ENCODE data around the gene NPAS4.
A peak's percentile ranks its signal among the peaks of the same experiment; 100 is the strongest.
"Not testable (repeated sequence)": the region's sequence is repeated elsewhere in the genome, so short reads cannot be mapped to it uniquely, and the experiment has no call there.

Gene NPAS4

DNA sequence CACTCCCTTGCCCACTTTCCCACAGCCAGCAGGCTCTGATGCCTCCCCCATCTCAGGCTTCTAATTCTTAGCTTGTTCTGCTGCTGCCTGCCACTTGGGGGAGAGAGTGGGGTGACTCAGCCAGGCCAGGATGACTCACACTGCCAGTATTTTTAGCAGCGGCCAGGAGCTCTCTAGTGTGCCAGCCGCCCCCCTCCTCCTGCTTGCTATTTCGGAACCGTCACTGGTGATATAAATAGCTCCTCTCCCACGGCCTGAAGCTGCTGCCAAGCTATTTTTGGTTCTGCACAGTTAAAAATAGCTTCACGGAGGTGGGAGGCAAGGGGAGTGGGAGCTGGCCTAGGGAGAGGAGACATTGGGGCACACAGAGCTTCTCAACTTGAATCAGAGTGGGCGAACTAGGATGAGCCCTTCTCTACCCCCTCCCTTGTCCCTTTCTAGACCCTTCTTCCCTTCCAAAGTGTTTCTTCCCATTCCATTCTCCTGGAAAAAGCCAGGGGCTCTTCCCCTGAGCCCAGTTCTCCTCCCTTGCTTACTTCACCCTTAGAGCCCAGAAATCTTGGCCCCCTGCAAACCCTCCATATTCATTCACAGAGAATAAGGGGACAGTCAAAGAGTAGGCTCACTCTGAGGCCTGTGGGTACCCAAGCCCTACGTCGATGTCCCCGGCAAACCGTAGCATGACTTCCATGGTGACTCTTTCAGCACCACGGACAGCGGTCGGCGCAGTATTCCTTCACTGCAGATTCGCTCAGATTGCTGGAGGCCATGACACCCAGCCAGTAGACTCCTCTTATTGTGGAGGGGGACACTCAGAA lies 2.5 kb upstream of the NPAS4 start:
- peak; percentile 87 for DNase-seq

DNA sequence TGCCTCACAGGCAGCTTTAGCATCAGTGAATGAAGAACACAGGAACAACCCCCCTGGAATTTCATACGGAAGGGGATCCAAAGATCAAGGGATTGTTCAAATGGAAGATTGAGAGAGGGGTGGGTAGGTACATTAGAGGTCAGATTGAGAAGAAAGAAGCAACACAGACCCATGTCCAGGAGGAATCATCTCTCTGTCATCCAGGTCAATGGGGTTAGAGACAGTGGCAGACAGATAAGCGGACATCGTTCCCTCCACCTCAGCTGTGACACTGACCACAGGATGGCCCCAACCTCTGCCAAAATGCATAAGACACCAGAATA lies 1.9 kb upstream of the NPAS4 start:
- no peak for DNase-seq

DNA sequence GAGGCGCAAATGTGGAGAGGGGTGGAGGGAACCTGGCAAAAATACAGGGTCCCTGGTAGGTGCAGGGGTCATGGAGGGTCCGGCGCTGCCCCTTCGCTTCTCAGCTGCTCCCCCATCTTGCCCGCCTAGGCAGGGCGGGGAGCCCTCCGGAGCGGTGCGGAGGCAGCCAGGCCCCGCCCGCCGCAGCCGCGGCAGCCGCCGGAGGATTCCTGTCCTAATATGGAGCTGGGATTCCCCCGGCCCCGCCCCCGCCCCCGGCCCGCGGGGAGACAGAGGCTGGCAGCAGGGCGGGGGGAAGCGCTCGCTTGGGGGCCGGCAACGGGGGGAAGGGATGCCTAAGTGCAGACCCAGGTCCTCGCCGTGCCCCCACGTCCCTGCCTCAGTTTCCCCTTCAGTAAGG lies 1.0 kb upstream of the NPAS4 start:
- no peak for DNase-seq

DNA sequence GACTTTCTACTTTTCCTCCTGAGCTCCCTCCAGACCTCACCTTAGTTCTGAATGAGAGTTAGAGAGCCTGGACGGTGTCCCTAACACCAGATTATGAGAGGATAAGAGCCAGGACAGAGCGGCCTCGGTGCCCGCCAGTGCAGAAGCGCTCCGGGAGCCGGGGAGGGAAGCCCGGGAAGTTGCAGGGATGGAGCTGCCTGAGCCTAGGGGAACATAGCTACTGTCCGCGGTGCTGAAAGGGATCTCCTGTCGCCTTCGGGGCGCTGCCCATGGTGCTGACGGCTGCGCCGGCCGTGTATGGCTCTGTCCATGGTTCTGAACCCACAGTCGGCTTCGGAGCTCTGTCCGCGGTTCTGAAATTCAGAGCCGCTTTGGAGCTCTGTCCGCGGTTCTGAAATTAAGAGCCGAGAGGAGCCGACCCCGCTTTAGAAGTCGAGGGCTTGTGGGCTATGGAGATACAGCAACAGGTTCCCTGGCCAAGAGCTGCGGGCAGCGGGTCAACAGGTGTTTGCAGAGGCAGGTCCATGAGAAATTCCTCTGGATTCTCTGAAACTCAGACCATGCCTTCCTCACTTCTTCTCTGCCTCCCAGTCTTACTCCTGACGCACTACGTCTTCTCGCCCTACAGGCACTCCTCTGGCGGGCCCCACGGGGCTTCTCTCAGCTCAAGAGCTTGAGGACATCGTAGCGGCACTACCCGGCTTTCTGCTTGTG lies 814 bp downstream of the NPAS4 start:
- peak; percentile 93 for DNase-seq

DNA sequence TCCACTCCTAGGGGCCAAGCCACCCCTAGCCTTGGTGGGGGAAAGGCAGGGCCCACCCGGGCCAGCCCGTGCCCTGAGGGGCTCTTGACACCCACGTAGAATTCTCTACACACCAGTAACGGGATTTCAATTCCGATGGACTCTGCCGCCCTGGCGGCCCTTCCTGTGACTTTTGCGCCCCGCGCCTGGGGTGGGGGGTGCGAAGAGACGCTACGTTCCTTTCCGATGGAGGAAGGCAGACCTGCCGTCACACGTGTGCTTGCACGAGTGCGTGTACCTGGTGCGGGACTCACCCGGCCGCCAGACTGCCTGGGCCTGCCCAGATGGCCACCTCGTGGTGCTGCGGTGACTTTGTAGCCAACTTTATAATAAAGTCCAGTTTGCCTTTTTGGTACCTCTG lies 5.5 kb downstream of the NPAS4 start:
- no peak for DNase-seq

DNA sequence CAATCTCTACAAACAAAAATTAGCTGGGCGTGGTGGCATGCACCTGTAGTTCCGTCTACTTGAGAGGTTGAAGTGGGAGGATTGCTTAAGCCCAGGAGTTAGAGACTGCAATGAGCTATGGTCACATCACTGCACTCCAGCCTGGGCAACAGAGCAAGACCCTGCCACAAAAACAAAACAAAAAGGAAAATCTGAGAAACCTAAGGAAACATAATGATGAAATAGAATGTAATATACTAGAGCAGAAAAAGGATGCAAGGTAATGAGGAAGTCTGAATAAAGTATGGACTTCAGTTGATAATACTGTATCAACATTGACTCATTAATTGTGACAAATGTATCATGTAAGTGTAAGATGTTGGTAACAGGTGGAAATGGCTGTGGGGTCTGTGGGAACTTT lies 8.1 kb downstream of the NPAS4 start:
- no peak for DNase-seq

DNA sequence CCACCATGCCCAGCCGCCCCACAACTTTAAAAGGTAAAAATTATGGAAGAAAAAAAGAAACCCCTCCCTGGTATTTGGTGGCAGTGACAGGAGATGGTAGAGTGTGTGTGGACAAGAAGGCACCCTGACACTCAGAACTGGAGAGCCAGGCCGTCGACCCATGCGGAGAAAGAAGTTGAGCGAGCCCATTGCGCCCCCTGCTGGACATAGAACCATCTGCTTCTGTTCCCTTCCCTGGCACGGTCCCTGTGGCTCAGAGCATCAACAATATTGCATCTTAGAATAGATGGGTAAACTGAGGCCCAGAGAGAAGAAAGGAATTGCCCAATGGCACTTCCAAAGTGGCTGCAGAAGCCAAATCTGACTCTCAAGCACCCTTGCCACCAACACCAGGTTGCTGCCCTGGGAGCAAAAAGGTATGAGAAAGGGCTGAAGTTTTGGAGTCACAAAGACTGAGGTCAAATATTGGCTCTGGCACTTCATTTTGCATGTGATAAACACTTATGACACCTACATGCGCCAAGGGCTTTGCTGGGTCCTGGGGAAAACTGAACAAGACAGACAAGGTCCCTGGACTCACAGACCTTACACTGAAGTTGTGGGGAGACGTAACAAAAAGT lies 9.3 kb downstream of the NPAS4 start:
- DNase-seq: peak; percentile 89

DNA sequence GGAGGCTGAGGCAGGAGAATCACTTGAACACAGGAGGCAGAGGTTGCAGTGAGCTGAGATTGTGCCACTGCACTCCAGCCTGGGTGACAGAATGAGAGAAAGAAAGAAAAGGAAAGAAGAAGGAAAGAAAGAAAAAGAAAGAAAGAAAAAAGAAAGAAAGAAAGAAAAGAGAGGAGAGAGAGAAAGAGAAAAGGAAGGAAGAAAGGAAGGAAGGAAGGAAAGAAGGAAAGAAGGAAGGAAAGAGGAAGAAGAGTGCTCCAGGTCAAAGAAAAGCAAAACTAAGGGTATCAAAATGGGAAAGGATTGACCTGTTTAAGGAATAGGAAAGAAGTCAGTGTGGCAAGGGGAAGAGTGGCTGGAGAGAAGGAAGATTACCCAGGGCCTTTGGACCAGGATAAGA lies 10.5 kb downstream of the NPAS4 start:
- DNase-seq: not testable (repeated sequence)

DNA sequence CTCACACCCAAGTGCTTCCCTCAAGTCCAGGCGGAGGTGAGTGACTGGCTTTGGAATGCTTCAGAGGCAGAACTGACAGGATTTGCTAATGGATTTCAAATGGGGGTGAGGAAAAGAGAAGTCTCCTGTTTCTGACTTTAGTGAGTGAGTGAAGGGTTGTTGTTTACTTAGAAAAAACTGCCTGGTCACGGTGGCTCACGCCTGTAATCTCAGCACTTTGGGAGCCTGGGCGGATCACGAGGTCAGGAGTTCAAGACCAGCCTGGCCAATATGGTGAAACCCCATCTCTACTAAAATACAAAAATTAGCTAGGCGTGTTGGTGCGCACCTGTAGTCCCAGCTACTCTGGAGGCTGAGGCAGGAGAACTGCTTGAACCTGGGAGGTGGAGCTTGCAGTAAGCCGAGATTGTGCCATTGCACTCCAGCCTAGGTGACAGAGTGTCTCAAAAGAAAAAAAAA lies 11.1 kb downstream of the NPAS4 start:
- DNase-seq: not testable (repeated sequence)

DNA sequence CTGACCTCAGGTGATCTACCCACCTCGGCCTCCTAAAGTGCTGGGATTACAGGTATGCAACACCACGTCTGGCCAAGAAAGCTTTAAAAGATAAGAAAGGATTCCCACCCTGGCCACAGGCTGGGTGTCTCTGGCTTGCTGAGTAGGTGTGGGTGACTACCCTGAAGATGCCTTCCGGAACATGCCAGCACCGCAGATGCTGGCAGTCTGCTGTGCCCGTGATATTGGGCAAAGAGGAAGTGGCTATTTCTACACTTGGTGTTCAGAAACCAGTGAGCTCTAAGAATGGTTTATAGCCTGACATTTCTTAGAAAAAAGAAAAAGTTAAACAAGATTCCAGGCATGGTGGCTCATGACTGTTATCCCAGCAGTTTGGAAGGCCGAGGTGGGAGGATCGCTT lies 11.8 kb downstream of the NPAS4 start:
- DNase-seq: peak; percentile 73

DNA sequence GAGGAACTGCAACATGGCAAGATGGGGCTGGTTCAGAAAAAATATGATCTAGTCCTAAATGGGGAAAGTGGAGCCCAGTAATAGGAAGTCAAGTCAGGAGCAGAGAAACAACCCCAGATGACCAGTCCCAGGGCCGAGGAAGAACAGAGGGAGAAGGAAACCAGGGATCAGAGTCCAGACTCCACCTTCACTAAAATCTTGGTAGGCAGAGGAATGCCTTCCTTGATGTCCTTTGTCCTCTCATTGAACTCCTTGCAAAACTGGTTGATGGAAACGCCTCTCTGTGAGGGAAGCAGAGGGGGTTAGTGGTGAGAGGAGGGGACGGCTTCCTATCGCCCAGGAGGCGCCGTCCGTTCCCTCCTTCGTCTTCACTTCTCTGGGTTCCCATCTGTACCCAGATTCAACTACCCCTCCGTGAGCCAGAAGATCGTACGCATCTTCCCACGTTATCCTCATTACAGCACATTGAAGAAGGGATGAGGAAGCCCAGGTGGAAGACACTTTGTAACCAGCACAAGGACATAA lies 17.2 kb downstream of the NPAS4 start:
- DNase-seq: no peak

DNA sequence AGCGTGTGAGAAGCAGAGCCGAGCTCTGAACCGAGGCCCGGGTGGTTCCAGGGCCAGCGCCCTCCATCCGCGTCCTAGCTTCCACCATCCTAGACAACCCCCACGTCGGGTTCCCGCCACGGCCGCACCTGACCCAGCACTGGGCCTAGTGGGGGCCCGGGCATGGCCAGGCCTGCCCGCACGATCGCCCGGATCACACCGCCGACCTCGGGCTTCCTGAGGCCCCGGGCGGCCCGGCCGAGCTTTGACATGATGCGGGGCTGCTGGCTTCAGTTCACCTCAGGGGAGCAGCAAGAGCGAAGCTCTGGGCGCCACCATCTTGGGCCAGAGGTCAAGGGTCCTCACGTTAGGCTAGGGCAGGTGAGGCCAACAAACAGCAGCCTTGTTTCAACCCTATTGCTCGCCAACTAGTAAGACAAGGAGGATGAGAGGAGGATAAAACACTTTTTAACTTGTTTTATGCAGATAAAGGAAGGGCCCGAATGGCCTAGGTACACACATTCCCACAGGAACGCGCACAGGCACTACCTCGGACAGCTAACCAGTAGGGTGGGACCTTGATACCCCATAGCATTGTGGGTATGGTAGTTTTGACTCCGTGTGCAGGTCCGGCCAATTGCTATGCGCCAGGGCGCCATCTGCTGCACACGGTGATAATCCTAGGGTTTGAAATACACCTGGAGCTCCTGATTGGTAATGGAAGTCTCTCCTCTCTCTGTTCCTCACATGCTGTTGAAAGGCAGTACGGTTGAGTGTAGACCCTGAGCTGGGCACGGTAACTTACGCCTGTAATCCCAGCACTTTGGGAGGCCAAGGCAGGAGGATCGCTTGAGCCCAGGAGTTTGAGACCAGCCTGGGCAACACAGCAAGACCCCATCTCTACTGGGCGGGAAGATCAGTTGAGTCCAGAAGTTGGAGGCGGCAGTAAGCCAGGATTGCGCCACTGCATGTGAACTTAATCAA lies 17.9 kb downstream of the NPAS4 start, which contains the start of gene MRPL11:
MRPL11 (minus strand) TSS at position 345 of the 963 bp plus-strand sequence; CDS start at position 251, 94 bp downstream.
- peak; percentile 97 for DNase-seq

DNA sequence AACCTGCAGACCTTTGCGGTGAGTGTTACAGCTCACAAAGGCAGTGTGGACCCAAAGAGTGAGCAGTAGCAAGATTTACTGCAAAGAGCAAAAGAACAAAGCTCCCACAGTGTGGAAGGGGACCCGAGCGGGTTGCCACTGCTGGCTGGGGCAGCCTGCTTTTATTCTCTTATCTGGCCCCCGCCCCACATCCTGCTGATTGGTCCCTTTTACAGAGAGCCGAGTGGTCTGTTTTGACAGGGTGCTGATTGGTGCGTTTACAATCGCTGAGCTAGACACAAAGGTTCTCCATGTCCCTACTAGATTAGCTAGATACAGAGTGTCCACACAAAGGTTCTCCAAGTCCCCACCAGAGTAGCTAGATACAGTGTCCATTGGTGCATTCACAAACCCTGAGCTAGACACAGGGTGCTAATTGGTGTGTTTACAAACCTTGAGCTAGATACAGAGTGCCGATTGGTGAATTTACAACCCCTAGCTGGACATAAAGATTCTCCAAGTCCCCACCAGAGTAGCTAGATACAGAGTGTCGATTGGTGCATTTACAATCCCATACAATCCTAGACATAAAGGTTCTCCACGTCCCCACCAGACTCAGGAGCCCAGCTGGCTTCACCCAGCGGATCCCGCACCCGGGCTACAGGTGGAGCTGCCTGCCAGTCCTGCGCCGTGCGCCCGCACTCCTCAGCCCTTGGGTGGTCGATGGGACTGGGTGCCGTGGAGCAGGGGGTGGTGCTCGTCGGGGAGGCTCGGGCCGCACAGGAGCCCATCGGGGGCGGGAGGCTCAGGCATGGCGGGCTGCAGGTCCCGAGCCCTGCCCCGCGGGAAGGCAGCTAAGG lies 19.5 kb downstream of the NPAS4 start:
- not testable (repeated sequence) for DNase-seq

DNA sequence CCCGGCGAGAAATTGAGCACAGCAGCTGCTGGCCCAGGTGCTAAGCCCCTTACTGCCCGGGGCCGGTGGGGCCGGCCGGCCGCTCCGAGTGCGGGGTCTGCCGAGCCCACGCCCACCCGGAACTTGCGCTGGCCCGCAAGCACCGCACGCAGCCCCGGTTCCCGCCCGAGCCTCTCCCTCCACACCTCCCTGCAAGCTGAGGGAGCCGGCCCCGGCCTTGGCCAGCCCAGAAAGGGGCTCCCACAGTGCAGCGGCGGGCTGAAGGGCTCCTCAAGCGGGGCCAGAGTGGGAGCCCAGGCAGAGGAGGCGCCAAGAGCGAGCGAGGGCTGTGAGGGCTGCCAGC lies 20.1 kb downstream of the NPAS4 start:
- DNase-seq: not testable (repeated sequence)

DNA sequence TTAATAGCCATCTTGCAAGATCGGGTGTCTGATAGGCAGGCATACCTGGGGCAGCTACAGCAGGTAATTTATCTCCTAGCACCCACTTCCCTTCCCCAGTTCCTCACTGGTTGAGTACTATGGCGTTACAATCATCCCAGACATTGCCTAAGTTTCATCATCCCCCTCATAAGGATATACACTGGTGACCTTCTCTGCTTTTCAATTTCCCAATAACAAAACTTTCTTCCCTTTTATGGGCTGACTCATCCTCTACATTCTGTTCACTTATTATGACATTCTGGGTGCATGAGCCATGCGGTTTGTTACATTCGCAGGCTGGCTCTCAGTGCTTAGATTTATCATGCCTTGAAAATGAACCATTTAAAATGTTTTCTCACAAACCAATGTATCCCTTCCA lies 22.8 kb downstream of the NPAS4 start:
- DNase-seq: peak; percentile 48

DNA sequence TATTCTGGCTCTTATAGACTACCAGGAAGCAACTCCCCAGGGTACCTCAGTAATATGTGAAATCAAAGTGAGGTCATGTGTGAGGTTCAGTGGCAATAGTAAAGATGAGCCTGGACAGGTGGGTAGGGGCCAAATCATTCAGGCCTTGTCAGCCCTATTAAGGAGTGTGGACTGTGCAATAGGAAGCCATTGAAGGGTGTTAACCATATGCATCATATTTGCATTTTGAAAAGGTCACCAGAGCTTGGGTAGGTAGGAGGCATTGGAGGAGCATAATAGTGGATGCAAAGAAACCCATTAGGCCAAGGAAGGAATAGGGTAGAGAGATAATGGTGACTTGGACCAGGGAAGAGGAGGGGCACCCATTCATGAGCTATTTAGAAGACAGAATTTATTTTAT lies 26.2 kb downstream of the NPAS4 start:
- no peak for DNase-seq

DNA sequence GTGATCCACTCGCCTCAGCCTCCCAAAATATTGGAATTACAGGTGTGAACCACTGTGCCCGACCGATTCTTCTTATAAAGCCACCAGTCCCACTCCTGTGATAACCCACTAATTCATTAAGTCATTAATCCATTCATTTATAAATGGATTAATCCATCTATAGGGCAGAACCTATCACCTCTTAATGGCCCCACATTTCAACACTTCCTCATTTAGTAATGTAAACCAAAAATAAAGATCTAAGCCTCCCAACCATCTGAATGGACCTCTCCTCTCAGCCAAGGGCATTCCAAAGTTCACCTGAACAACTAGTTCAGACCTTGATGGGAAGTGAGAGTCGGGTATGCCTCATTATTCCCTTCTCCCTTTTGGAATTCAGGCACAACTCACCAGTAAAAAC lies 27.7 kb downstream of the NPAS4 start:
- DNase-seq: no peak

DNA sequence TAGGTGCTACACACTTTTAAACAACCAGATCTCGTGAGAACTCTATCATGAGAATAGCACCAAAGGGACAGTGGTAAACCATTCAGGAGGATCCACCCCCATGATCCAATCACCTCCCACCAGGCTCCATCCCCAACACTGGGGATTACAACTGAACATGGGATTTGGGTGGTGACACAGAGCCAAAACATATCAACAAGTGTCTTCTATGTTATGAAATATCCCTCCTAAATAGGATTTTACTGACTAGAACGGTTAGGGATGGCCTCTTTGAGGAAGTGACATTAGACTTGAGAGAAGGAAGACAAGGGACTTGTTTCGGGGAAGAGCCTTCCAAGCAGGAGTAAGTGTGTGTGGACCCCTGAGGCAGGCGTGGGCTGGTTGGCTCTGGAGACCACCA lies 29.7 kb downstream of the NPAS4 start:
- no peak for DNase-seq

DNA sequence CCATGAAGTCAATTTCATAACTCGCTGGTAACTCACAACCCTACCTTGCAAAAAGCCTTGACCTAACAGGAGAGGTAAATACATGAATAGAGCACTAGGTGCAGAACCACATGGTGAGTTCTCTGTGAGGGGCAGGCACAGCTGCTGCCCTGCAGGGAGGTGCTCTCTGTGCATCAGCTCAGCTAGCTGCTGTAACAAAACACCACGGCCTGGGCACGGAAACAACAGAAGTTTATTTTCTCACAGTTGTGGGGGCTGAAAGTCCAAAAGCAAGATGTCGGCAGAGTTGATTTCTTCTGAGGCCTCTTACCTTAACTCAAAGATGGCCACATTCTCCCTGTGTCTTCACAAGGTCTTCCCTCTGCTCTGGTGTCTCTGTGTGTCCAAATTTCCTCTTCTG lies 30.8 kb downstream of the NPAS4 start:
- no peak for DNase-seq

DNA sequence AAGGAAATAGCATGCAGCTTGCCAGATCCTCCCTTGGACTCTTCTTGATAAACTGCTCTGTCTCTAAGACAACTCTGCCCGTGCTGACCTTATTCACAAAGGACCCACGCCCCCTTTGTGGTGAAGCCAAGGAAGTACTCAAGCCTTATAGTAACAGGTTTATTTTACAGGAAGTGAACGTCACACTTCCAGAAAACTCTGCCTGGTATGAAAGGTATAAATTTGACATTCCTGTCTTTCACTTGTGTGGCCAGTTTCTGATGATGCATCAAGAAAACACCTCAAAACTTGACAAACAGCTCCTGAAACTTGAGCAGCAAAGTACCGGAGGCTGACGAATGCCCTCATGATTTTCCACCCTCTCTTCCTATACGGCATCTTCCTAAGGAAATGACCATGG lies 33.4 kb downstream of the NPAS4 start:
- no peak for DNase-seq

DNA sequence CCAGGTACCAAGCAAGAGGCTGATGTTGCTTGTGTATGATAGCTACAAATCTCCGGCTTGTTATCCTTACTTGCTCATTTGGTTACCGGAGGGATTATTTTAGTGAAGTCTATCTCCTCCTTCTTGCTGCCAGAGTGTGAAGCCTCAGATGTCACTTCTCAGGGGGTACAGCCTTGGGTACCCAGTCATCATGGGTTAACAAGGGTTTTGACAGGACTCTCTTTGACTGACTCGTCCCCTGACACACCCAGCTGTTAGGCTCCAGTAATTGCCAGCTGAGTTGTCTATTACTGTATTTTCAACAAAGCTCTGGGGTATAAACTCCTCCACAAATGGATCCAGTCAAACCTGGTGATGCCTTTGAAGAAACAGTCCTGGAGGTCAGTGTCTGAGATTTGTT lies 34.0 kb downstream of the NPAS4 start:
- no peak for DNase-seq

DNA sequence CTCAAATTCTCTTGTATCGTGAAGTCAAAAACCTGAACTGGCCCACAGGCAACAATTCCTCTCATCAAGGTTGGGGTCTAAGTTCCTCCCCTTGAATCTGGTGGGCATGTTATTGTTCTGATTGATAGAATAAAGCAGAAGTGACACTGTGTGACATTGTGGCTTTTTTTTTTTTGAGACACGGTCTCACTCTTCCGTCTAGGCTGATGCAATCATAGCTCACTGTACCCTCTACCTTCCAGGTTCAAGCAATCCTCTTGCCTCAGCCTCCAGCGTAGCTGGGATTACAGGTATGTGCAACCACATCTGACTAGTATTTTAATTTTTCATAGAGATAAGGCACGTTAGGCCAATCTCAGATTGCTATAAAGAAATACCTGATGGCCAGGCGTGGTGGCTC lies 37.0 kb downstream of the NPAS4 start:
- peak; percentile 48 for DNase-seq
